Hindlimb muscle (tissue), 1 donor: ENCODE measurements around the gene DOLK. TPM values are rescaled to one million over a fixed set of nuclear protein-coding genes. Genes with fewer than 3 reads are reported as not detected.
"Not testable (repeated sequence)": the region's sequence is repeated elsewhere in the genome, so short reads cannot be mapped to it uniquely, and the experiment has no call there.

Experiments used
- DNase-seq: peaks from one replicate; pipeline ENCODE4 v3.0.0-alpha.2; 2013
- polyA plus RNA-seq: library from polyadenylated mRNA; unstranded; fragments of 120-200 nt; gene quantifications from one replicate; pipeline ENCODE4 v1.2.1, GENCODE V29; 2013; ENCODE audit not compliant: insufficient read length

The DOLK gene
- polyA plus RNA-seq, result 8.3 TPM

GRCh38 chr9:128947527-128948301 lies at the start of gene DOLK, which contains the start of gene NUP188:
Gene DOLK (minus strand): TSS chr9:128947603. CDS start chr9:128947303, 300 bp downstream.
Gene NUP188 (plus strand): TSS chr9:128947699. CDS start chr9:128947720, 21 bp downstream.
- DNase-seq, result peak; percentile 97

GRCh38 chr9:128995791-128996190 lies 48.4 kb upstream of the DOLK start:
- no peak for DNase-seq

GRCh38 chr9:128992995-128993394 lies 45.6 kb upstream of the DOLK start:
- DNase-seq, result no peak

GRCh38 chr9:128987805-128988204 lies 40.4 kb upstream of the DOLK start:
- peak; percentile 54 for DNase-seq

- DNase-seq, result no peak
These were observed 39.3 kb upstream of the DOLK start for GRCh38 chr9:128986671-128987070.

- DNase-seq, result no peak
These were observed 36.1 kb upstream of the DOLK start for GRCh38 chr9:128983536-128983935.

GRCh38 chr9:128979111-128979510 lies 31.7 kb upstream of the DOLK start:
- no peak for DNase-seq

- no peak for DNase-seq
These were observed 25.6 kb upstream of the DOLK start for GRCh38 chr9:128972956-128973355.

GRCh38 chr9:128969491-128969890 lies 22.1 kb upstream of the DOLK start:
- no peak for DNase-seq

- DNase-seq, result not testable (repeated sequence)
These were observed 14.0 kb upstream of the DOLK start for GRCh38 chr9:128961403-128961802.

- DNase-seq, result no peak
These were observed 201 bp downstream of the DOLK start for GRCh38 chr9:128947277-128947526.

- DNase-seq, result no peak
These were observed 679 bp downstream of the DOLK start for GRCh38 chr9:128946571-128947276.

- no peak for DNase-seq
These were observed 1.5 kb downstream of the DOLK start for GRCh38 chr9:128945798-128946501.

GRCh38 chr9:128944966-128945365 lies 2.4 kb downstream of the DOLK start:
- DNase-seq, result not testable (repeated sequence)

- DNase-seq, result no peak
These were observed 3.4 kb downstream of the DOLK start for GRCh38 chr9:128943832-128944620.

GRCh38 chr9:128940946-128941755 lies 6.3 kb downstream of the DOLK start:
- DNase-seq, result no peak

- no peak for DNase-seq
These were observed 7.0 kb downstream of the DOLK start for GRCh38 chr9:128940271-128940921.

- DNase-seq, result no peak
These were observed 9.9 kb downstream of the DOLK start for GRCh38 chr9:128937310-128938165.

- no peak for DNase-seq
These were observed 11.1 kb downstream of the DOLK start for GRCh38 chr9:128936171-128936865.

- no peak for DNase-seq
These were observed 13.7 kb downstream of the DOLK start for GRCh38 chr9:128933731-128934130.
